Activated CD8-positive, alpha-beta T cell treated with anti-CD3 and anti-CD28 coated beads for 36 hours (primary cell): ENCODE results near the gene TTYH2. TPM values are rescaled to one million over a fixed set of nuclear protein-coding genes. Genes with fewer than 3 reads are reported as not detected.
A peak's percentile ranks its signal among the peaks of the same experiment; 100 is the strongest.

Source experiments
- ATAC-seq: fragments of 200-7000 bp; cut with Tn5 transposase; one replicate; pipeline ENCODE4 v1.10.0; 2021; ENCODE audit warnings: mild to moderate bottlenecking, moderate library complexity
- CTCF ChIA-PET: fragments of 350-600 bp; sonication (Branson Sonifier 250); formaldehyde crosslinking; loops from one replicate; lab custom pipeline; 2021; ENCODE audit warnings: antibody characterized with exemption; lab: Charles Lee
- POLR2A ChIA-PET: fragments of 350-600 bp; sonication (Branson Sonifier 250); formaldehyde crosslinking; loops from one replicate; lab custom pipeline; 2021; ENCODE audit warnings: antibody characterized with exemption; lab: Charles Lee
- DNase-seq: peaks from one replicate; pipeline ENCODE4 v3.0.0-alpha.2; 2020
- H3K27ac Mint-ChIP-seq: one replicate; pipeline ENCODE4 v1.8.0; 2021; ENCODE audit warnings: mild to moderate bottlenecking, mixed read lengths
- H3K27me3 Mint-ChIP-seq: one replicate; pipeline ENCODE4 v1.8.0; 2021; ENCODE audit warnings: mixed read lengths
- H3K36me3 Mint-ChIP-seq: one replicate; pipeline ENCODE4 v1.8.0; 2021; ENCODE audit warnings: low read depth, mixed read lengths
- H3K4me1 Mint-ChIP-seq: one replicate; pipeline ENCODE4 v1.8.0; 2021; ENCODE audit warnings: low read depth, mixed read lengths
- H3K4me3 Mint-ChIP-seq: one replicate; pipeline ENCODE4 v1.8.0; 2021; ENCODE audit warnings: mild to moderate bottlenecking, moderate library complexity, mixed read lengths
- H3K9me3 Mint-ChIP-seq: one replicate; pipeline ENCODE4 v1.8.0; 2021; ENCODE audit warnings: mixed read lengths
- CTCF ChIP-seq: fragments of 200-600 bp; IDR thresholded peaks from one replicate; pipeline ENCODE4 v1.8.0; 2022; ENCODE audit warnings: antibody characterized with exemption, mild to moderate bottlenecking
- intact Hi-C: fragments of 100-400 bp; cut with micrococcal nuclease; formaldehyde crosslinking; loops from one replicate; pipeline ENCODE4 v1.10.0; 2022
- total RNA-seq, 2 experiments: library from RNA; stranded (reverse); gene quantifications; one replicate each; pipeline ENCODE4 v1.2.3, GENCODE V29; 2021

Gene TTYH2
- total RNA-seq, 2 experiments from 2014 or later = 3.4 to 4.9 TPM

DNA sequence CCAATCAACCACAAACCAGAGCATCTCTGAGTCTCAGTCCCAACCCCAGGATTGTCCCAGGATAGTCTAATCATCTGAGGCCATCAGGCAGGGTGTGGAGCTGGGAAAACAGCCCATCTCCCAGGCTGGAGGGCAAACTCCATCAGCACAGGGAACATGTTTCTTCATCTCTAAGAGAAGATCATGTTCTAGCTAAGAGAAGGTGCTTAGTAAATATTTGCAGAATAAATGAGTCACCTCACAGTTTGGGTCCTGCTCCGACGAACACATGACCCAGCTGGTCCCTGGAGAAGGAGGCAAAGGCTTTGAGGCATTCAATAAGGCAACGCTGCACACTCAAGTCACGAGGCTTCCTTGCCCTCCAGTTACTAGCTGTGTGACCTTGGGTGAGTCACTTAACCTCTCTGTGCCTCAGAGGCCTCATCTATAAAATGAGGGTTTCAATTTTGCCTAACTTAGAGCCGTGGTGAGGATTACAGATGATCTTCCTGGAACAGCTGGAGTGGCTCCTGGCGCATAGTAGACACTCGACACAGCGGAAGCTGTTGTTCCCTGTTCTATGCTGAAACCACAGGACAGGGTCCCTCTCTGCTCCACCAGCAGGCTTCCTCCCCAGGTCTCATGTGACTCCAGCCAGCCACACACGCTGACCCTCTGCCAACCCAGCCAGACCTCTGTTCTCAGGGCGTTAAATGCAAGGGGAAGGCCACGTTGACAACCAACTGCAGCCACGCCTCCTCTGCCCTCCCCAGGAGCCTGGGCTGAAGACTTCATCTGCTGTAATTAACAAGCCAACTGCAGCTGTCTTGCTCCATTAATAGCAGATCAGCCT is 20.2 kb upstream of the TTYH2 start:
- Mint-ChIP-seq H3K4me1 (peaks cover 1% of the 10 kb centered on the region), H3K36me3 (no peaks in the 10 kb centered on the region), H3K4me3 (no peak overlapping the region), H3K27ac (no peak overlapping the region), H3K9me3 (no peaks in the 10 kb centered on the region), H3K27me3 (peaks cover 17% of the 10 kb centered on the region)
- TF ChIP-seq CTCF = no peak
- ChIA-PET CTCF (interaction anchor here (1.3 to 2.9 kb wide), 2 partner anchors 10 to 103 kb away, joined by 3 to 10 read pairs; partner anchors contain the start of gene RPL38), POLR2A (no interaction called here)
- DNase-seq = no peak
- ATAC-seq = peak; percentile 42
- intact Hi-C loops = no loop called here

DNA sequence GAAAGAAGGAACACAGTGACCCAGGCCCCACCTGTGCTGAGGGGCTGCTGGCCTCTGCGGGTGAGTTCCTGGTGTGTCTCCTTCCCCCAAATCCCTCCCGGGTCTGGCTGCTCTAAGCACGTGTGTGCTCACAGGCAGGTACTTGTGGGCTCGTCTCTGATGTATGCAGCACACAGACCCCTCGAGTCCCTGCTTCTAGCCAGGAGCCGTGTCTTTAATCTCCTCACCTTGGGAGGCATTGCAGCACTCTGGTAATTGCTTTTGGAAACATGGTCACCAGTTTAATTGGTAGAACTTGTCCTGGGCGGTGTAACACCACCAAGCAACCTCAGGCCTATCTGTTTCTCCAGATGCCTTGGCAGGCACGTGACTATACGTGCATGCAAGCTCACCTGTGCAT is 18.7 kb upstream of the TTYH2 start:
- POLR2A ChIA-PET = interaction anchor here (1.0 kb wide), 1 partner anchor 9 kb away, joined by 3 read pairs; the partner anchor contains the start of gene RPL38

DNA sequence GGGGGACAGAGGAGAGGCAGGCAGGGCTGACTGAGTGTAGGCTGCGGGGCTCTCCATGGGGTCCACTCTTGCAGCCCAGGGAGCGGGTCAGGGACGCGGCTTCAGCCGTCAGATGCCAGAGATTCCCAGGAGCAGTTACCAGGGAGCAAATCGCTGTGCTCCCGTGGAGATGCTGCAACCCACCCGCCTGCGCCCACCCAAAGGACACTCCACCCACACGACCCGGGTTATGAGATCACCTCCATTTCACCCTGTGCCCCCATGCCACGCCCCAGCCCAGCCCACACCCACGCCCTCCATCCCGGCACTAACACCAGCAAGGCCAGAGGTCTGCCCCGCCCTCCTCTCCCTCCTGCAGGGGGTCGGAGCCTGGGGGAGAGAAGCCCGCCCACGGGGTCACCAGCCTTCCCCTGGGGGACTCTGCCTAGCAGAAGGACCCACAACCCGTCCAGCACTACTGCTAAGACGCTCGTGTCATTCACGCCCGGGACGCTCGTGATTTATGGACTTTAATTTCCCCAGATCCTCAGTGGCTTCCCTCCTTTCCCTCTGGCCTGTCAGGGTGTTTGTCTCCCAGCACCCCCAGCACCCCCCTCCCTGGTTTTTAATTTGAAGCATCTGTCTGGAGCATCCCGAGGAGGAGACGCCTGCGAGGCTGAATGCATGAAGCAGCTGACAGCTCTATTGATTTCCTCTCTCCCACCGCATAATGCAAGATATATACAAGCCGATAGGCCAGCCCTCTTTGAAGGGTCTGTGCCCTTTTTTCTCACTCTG is 16.6 kb upstream of the TTYH2 start:
- H3K36me3 Mint-ChIP-seq = no peaks in the 10 kb centered on the region
- peaks cover 28% of the 10 kb centered on the region for H3K27me3 Mint-ChIP-seq
- CTCF ChIA-PET = no interaction called here
- no peaks in the 10 kb centered on the region for H3K9me3 Mint-ChIP-seq
- no peak for TF ChIP-seq CTCF
- no peak for DNase-seq
- ATAC-seq = no peak
- H3K4me1 Mint-ChIP-seq = peaks cover 5% of the 10 kb centered on the region
- POLR2A ChIA-PET = no interaction called here
- no peak overlapping the region for H3K4me3 Mint-ChIP-seq
- H3K27ac Mint-ChIP-seq = no peak overlapping the region
- intact Hi-C loops = no loop called here

More for the DNA sequence above, 18.7 kb upstream of the TTYH2 start:
- no peak for DNase-seq
- CTCF ChIA-PET = no interaction called here
- Mint-ChIP-seq H3K36me3 (no peaks in the 10 kb centered on the region), H3K9me3 (no peaks in the 10 kb centered on the region), H3K27me3 (peaks cover 19% of the 10 kb centered on the region), H3K27ac (no peak overlapping the region), H3K4me3 (no peak overlapping the region), H3K4me1 (peaks cover 4% of the 10 kb centered on the region)
- TF ChIP-seq CTCF = no peak
- intact Hi-C loops = no loop called here
- no peak for ATAC-seq

GRCh38 chr17:74197801-74198200 is 15.6 kb upstream of the TTYH2 start:
- Mint-ChIP-seq H3K36me3 (no peaks in the 10 kb centered on the region), H3K27me3 (peaks cover 27% of the 10 kb centered on the region), H3K27ac (no peak overlapping the region), H3K9me3 (no peaks in the 10 kb centered on the region), H3K4me3 (no peak overlapping the region), H3K4me1 (peaks cover 5% of the 10 kb centered on the region)
- POLR2A ChIA-PET = no interaction called here
- CTCF ChIA-PET = interaction anchor here (1.0 to 5.1 kb wide), 2 partner anchors 9 to 12 kb away, joined by 3 to 50 read pairs; no protein-coding TSS in a partner anchor
- no peak for TF ChIP-seq CTCF
- ATAC-seq (no peak), DNase-seq (no peak)
- intact Hi-C loops = no loop called here
